NCI-H345 treated with DMSO at 0.1 percent for 48 hours (cell line): ENCODE measurements around the gene KRT37.

Source experiments
- DNase-seq: peaks from one replicate; lab custom pipeline; 2025; ENCODE audit not compliant: unreplicated experiment; lab: John Stamatoyannopoulos, UW

KRT37 gene

GRCh38 chr17:41424111-41424635 is at the start of gene KRT37:
Gene KRT37, minus strand, starts transcription at chr17:41424585. Its CDS starts 62 bp downstream, at chr17:41424523.
- no peak for DNase-seq

GRCh38 chr17:41468346-41468745 is 44.0 kb upstream of the KRT37 start:
- DNase-seq, result no peak

- no peak for DNase-seq
Observed at GRCh38 chr17:41467561-41467960, 43.2 kb upstream of the KRT37 start.

GRCh38 chr17:41466988-41467387 is 42.6 kb upstream of the KRT37 start, which contains the start of gene KRT32:
Gene KRT32, minus strand, starts transcription at chr17:41467386. Its CDS starts 61 bp downstream, at chr17:41467325.
- no peak for DNase-seq

- DNase-seq, result no peak
Observed at GRCh38 chr17:41464682-41465081, 40.3 kb upstream of the KRT37 start.

GRCh38 chr17:41464173-41464572 is 39.8 kb upstream of the KRT37 start:
- DNase-seq, result no peak

- no peak for DNase-seq
Observed at GRCh38 chr17:41463746-41464145, 39.4 kb upstream of the KRT37 start.

GRCh38 chr17:41462705-41463104 is 38.3 kb upstream of the KRT37 start:
- DNase-seq, result no peak

GRCh38 chr17:41457676-41458075 is 33.3 kb upstream of the KRT37 start:
- DNase-seq, result no peak

GRCh38 chr17:41456204-41456603 is 31.8 kb upstream of the KRT37 start:
- no peak for DNase-seq

GRCh38 chr17:41455236-41455635 is 30.9 kb upstream of the KRT37 start:
- DNase-seq, result no peak

GRCh38 chr17:41453066-41453465 is 28.7 kb upstream of the KRT37 start:
- no peak for DNase-seq

- DNase-seq, result no peak
Observed at GRCh38 chr17:41452281-41452680, 27.9 kb upstream of the KRT37 start.

- no peak for DNase-seq
Observed at GRCh38 chr17:41451154-41451728, 26.9 kb upstream of the KRT37 start.

- DNase-seq, result no peak
Observed at GRCh38 chr17:41449008-41449407, 24.6 kb upstream of the KRT37 start.

GRCh38 chr17:41448506-41448905 is 24.1 kb upstream of the KRT37 start:
- DNase-seq, result no peak

GRCh38 chr17:41446806-41447205 is 22.4 kb upstream of the KRT37 start:
- DNase-seq, result no peak

GRCh38 chr17:41444640-41445039 is 20.3 kb upstream of the KRT37 start:
- DNase-seq, result no peak

- DNase-seq, result no peak
Observed at GRCh38 chr17:41444186-41444585, 19.8 kb upstream of the KRT37 start.

GRCh38 chr17:41442739-41443138 is 18.4 kb upstream of the KRT37 start:
- no peak for DNase-seq

GRCh38 chr17:41440531-41441033 is 16.2 kb upstream of the KRT37 start, which contains the start of gene KRT38:
Gene KRT38, minus strand, starts transcription at chr17:41440983. Its CDS starts 62 bp downstream, at chr17:41440921.
- DNase-seq, result no peak

GRCh38 chr17:41439375-41439774 is 15.0 kb upstream of the KRT37 start:
- DNase-seq, result no peak

GRCh38 chr17:41437769-41438168 is 13.4 kb upstream of the KRT37 start:
- no peak for DNase-seq
